NCI-H510A treated with DMSO at 0.1 percent for 48 hours (cell line): ENCODE results near the gene ACYP2.

ENCODE experiments used
- DNase-seq: peaks from one replicate; lab custom pipeline; 2025; lab: John Stamatoyannopoulos, UW

ACYP2 gene

GRCh38 chr2:54329482-54330161 lies 214.2 kb downstream of the ACYP2 start:
- DNase-seq = peak; percentile 48

- peak; percentile 95 for DNase-seq
These were observed 214.9 kb downstream of the ACYP2 start for GRCh38 chr2:54330162-54330925.

GRCh38 chr2:54330926-54331835 lies 215.8 kb downstream of the ACYP2 start:
- no peak for DNase-seq

- no peak for DNase-seq
These were observed 217.0 kb downstream of the ACYP2 start for GRCh38 chr2:54332386-54332785.

GRCh38 chr2:54336136-54336976 lies 220.9 kb downstream of the ACYP2 start:
- DNase-seq = no peak

- no peak for DNase-seq
These were observed 221.5 kb downstream of the ACYP2 start for GRCh38 chr2:54336977-54337255.

- DNase-seq = no peak
These were observed 226.2 kb downstream of the ACYP2 start for GRCh38 chr2:54341656-54342055.

- no peak for DNase-seq
These were observed 227.2 kb downstream of the ACYP2 start for GRCh38 chr2:54342603-54343002.

GRCh38 chr2:54347622-54348021 lies 232.2 kb downstream of the ACYP2 start:
- no peak for DNase-seq

- no peak for DNase-seq
These were observed 233.2 kb downstream of the ACYP2 start for GRCh38 chr2:54348646-54349045.

GRCh38 chr2:54350426-54350825 lies 235.0 kb downstream of the ACYP2 start:
- DNase-seq = no peak

GRCh38 chr2:54353216-54353615 lies 237.8 kb downstream of the ACYP2 start:
- no peak for DNase-seq
